ENCODE data around the gene MIAT. TPM values are rescaled to one million over a fixed set of nuclear protein-coding genes. Genes with fewer than 3 reads are reported as not detected.

MIAT gene
- total and polyA plus RNA-seq, 9 of the 15 experiments (the other 6 are each of a cell fraction or from before 2014, with no cell fraction given) = 0.03 to 0.93 (median 0.34) TPM

GRCh38 chr22:26610996-26611395 is 46.4 kb upstream of the MIAT start:
- Histone ChIP-seq H3K4me2 (ENCODE audit: insufficient read depth, low read length) (no peak overlapping the region), H3K79me2 (ENCODE audit: control insufficient read depth, insufficient read depth, low read length) (no peaks in the 10 kb centered on the region), H3K9ac (ENCODE audit: insufficient read depth in 1 of 2, low read depth in 2 of 2, low read length in 2 of 2) (no peak overlapping the region; a peak in 1 of 4 replicates), H3K9me3 (replicated peaks; ENCODE audit: control insufficient read depth, insufficient read depth, low read depth, low read length) (no peaks in the 10 kb centered on the region), H4K20me1 (replicated peaks; ENCODE audit: control insufficient read depth, insufficient read depth, low read length) (no peaks in the 10 kb centered on the region), H3K9me1 (ENCODE audit: control insufficient read depth, insufficient read depth, low read length) (no peaks in the 10 kb centered on the region), H3K27me3 (ENCODE audit: control insufficient read depth in 2 of 2, insufficient read depth in 2 of 2, low read length in 2 of 2) (no peaks in the 10 kb centered on the region), H3K27ac (ENCODE audit: extremely low read depth, low read depth, low read length) (no peak overlapping the region), H3K36me3 (ENCODE audit: control insufficient read depth, insufficient read depth, low read length) (no peaks in the 10 kb centered on the region), H2AFZ (ENCODE audit: low read depth, low read length) (no peak overlapping the region), H3K4me1 (replicated peaks in 1 of 2; ENCODE audit: control insufficient read depth in 2 of 2, insufficient read depth in 2 of 2, low read length in 2 of 2) (peaks cover 11 to 16% of the 10 kb centered on the region in 2 experiments; a peak in 4 of 5 replicates), H3K4me3 (no peak overlapping the region)
- intact Hi-C loops (cut with micrococcal nuclease) (no loop called here), in situ Hi-C loops (cut with MboI) (no loop called here)
- DNase-seq (ENCODE audit: extremely low read depth in 1 of 4, low spot score in 3 of 4) (peak in 2 of 4 experiments; percentile 35 to 42), FAIRE-seq (no peak), ATAC-seq (no peak)
- ChIA-PET POLR2A (no interaction called here), CTCF (ENCODE audit: low intra/inter-chr PET ratio) (no interaction called here)
- 33% methylated on average over 1 of the region's 2 CpGs for WGBS (ENCODE audit: insufficient coverage, low coverage, missing lambda C conversion rate)
- no TSS peak for BruUV-seq (replicated peaks)
- peak; percentile 53 to 57; a peak in 3 of 4 replicates for TF ChIP-seq KDM1A (IDR thresholded peaks at IDR 0.05)
- no peak for TF ChIP-seq NFATC3 (IDR thresholded peaks at IDR 0.05)
- peak; percentile 21 for TF ChIP-seq ZFP36 (IDR thresholded peaks at IDR 0.05; ENCODE audit: low read depth, low read length, partially characterized antibody)
- TF ChIP-seq, protein P1, sequence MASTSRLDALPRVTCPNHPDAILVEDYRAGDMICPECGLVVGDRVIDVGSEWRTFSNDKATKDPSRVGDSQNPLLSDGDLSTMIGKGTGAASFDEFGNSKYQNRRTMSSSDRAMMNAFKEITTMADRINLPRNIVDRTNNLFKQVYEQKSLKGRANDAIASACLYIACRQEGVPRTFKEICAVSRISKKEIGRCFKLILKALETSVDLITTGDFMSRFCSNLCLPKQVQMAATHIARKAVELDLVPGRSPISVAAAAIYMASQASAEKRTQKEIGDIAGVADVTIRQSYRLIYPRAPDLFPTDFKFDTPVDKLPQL (IDR thresholded peaks at IDR 0.05; ENCODE audit: extremely low read depth, insufficient read length) = no peak
- no peak for TF ChIP-seq SP2 (IDR thresholded peaks at IDR 0.05; ENCODE audit: extremely low read depth, low read depth, low read length, poor library complexity, severe bottlenecking)
- TF ChIP-seq HDAC1 (IDR thresholded peaks at IDR 0.05) = no peak
- TF ChIP-seq PHB (CRISPR knock-in tag; IDR thresholded peaks at IDR 0.05) = no peak
- TF ChIP-seq ZNF583 (CRISPR knock-in tag; IDR thresholded peaks at IDR 0.05) = no peak
- TF ChIP-seq CREB5 (CRISPR knock-in tag; IDR thresholded peaks at IDR 0.05) = no peak
- TF ChIP-seq RCOR1 (IDR thresholded peaks at IDR 0.05; ENCODE audit: borderline replicate concordance in 1 of 2, low read depth in 2 of 2, low read length in 2 of 2) = peak in 1 of 2 experiments; percentile 33; a peak in 1 of 4 replicates
- TF ChIP-seq RBM17 (IDR thresholded peaks at IDR 0.05; ENCODE audit: borderline replicate concordance, low read depth, low read length) = no peak
- no peak for TF ChIP-seq RNF2 (IDR thresholded peaks at IDR 0.05)
- TF ChIP-seq, protein P2, sequence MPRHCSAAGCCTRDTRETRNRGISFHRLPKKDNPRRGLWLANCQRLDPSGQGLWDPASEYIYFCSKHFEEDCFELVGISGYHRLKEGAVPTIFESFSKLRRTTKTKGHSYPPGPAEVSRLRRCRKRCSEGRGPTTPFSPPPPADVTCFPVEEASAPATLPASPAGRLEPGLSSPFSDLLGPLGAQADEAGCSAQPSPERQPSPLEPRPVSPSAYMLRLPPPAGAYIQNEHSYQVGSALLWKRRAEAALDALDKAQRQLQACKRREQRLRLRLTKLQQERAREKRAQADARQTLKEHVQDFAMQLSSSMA (CRISPR knock-in tag; IDR thresholded peaks at IDR 0.05) = no peak
- no peak for TF ChIP-seq SMAD2 (IDR thresholded peaks at IDR 0.05; ENCODE audit: low read depth, low read length)
- peak; percentile 75 for TF ChIP-seq ADNP (tag; IDR thresholded peaks at IDR 0.05)
- TF ChIP-seq COPS2 (conservative IDR thresholded peaks at IDR 0.05) = no peak
- TF ChIP-seq, protein P3, sequence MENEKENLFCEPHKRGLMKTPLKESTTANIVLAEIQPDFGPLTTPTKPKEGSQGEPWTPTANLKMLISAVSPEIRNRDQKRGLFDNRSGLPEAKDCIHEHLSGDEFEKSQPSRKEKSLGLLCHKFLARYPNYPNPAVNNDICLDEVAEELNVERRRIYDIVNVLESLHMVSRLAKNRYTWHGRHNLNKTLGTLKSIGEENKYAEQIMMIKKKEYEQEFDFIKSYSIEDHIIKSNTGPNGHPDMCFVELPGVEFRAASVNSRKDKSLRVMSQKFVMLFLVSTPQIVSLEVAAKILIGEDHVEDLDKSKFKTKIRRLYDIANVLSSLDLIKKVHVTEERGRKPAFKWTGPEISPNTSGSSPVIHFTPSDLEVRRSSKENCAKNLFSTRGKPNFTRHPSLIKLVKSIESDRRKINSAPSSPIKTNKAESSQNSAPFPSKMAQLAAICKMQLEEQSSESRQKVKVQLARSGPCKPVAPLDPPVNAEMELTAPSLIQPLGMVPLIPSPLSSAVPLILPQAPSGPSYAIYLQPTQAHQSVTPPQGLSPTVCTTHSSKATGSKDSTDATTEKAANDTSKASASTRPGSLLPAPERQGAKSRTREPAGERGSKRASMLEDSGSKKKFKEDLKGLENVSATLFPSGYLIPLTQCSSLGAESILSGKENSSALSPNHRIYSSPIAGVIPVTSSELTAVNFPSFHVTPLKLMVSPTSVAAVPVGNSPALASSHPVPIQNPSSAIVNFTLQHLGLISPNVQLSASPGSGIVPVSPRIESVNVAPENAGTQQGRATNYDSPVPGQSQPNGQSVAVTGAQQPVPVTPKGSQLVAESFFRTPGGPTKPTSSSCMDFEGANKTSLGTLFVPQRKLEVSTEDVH (IDR thresholded peaks at IDR 0.05; ENCODE audit: low read depth, partially characterized antibody) = no peak
- no peak for TF ChIP-seq SMAD3 (CRISPR knock-in tag; conservative IDR thresholded peaks at IDR 0.05)
